ENCODE results near the gene DICER1.
A peak's percentile ranks its signal among the peaks of the same experiment; 100 is the strongest.
"Not testable (repeated sequence)": the region's sequence is repeated elsewhere in the genome, so short reads cannot be mapped to it uniquely, and the experiment has no call there.

The DICER1 gene

DNA sequence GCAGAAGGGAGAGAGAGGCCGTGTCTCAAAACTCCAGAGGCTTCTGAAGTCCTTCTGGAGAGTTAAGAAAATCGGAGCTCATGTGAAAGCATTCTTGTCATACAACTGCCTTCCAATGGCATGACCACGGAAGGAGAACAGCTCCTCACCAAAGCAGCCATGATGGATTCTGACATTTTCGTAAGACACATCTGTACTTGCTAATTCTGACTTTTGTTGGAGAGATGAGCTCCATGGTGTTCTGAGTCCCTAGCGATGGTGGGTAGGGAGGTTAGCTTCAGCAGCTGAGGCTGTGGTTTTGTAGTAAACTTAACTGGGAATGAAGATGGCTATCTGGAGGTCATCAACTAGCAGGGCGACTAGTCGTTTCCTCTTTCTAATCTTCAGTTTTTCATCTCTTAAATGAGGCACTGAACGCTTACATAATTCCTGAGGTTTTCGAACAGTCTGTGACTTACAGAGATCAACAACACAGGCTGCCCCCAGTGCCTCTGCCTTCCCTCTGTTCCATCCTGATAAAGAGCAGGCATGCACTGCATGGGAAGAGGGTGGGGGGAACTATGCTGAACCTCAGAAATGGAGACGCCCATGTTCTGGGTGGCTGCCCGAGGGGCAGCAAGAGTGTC, 28.6 kb upstream of the DICER1 start:
- no peak for DNase-seq (ENCODE audit: low read depth in 2 of 3, low spot score in 2 of 3)

DNA sequence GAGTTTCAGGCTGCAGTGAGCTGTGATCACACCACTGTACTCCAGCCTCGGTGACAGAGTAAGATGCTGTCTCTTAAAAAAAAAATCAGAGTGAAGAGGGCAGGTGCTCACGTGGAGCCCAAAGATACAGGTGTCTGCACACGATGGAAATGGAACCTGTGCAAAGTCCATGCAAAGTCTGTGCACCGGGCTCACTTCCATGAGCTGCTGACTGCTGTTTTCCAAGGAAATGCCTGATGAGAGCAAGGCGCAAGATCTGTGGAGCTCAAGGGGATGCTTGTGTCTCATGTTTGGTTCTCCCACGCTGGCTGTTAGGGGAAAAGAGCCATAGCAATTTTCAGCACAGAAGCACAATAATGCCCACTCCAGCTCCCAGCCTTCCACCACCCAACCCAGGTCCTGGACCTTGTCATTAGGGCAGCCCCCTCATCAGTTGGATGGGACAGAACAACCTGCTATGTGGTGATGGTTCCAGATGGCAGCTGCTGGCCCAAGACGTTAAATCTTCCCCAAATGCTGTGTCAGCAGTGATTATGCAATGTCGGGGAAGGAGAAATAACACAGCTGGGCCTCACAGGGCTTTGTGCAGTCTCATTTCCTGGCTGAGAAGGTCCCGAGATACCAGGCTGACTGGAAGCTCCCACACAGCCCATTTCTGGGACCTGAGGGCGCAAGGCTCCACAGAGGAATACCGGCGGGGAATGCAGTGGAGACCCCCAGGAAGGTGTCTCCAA, 27.9 kb upstream of the DICER1 start:
- no peak for DNase-seq (ENCODE audit: low read depth in 2 of 3, low spot score in 2 of 3)

DNA sequence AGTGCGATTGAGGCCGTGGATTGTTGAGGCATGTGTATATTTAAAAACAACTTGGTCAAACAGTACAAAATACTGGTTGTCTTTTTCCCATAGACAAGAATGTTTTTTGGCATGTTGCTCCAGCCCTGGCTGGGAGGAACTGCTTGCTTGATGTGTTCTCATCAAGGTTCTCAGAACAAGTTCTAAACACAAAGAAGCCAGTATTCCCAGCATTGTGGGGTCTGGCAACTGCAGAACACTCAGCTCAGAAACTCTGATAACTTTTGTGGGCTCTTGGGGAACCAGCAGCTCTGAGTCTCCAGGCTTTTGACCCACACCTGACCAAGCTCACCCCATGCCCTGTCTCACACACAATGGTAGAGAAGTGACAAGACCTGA, 27.1 kb upstream of the DICER1 start:
- DNase-seq (ENCODE audit: low read depth in 2 of 3, low spot score in 2 of 3) = no peak

GRCh38 chr14:95183532-95184412, 26.4 kb upstream of the DICER1 start:
- no peak for DNase-seq (ENCODE audit: low read depth in 2 of 3, low spot score in 2 of 3)

DNA sequence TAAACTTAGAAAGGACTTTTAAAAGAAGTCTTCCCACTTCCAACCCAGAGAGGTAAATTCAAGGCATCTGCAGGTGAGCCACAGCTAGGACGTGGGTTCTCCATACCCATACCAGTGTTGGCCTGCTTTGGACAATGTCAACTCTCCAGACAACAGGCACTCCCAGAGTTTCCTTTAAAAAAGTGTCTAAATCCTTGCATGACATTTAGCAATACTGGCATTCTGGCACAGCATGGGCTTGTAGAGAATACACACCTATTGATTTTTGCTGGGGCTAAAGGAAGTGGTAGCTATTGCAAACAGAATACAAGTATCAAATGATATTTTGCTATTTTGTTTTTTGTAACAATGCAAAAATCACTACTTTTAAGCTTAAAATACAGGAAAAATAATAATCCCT, 25.8 kb upstream of the DICER1 start:
- no peak for DNase-seq (ENCODE audit: low read depth in 2 of 3, low spot score in 2 of 3)

DNA sequence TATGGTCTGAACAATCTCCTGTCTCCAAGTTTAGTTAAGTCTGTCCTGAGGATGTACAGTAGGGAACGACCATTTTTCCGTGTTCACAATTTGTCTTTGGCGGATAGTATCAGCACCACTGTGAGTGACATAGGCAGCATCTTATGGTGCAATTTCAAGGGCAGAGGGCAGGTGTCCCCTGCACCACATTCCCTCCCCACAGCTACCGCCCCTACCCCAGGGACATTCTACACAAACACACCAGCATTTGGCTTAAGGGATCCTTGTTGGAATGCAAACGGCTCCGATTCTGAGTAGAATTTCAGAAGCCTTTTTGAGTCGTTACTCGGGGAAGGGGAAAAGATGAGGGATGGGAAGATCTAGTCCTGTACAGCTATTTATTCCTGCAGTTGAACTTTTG, 25.1 kb upstream of the DICER1 start:
- no peak for DNase-seq (ENCODE audit: low read depth in 2 of 3, low spot score in 2 of 3)

GRCh38 chr14:95180966-95181741, 23.8 kb upstream of the DICER1 start:
- no peak for DNase-seq (ENCODE audit: low read depth in 2 of 3, low spot score in 2 of 3)

- not testable (repeated sequence) for DNase-seq (ENCODE audit: low read depth in 2 of 3, low spot score in 2 of 3)
Measured at GRCh38 chr14:95175670-95176069, 18.3 kb upstream of the DICER1 start.

GRCh38 chr14:95174184-95174792, 17.0 kb upstream of the DICER1 start:
- no peak for DNase-seq (ENCODE audit: low read depth in 2 of 3, low spot score in 2 of 3)

DNA sequence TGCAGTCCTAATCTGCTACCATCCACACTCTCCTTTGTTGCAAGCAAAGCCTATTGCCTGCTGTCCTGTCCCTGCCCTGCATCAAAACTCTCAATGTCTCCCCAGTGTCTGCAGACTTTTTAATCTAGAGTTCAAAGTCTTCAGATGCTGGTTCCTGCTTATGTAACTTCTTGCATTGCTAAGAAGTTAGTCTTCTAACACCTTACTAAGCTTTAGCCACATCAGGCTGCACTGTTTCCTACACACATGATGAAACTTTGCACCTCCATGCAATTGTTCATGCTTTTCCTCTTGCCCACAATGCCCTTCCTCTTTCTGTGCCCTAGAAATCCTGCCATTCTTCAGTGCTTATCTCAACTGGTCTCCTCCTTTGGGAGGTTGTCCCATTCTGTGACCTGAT, 16.2 kb upstream of the DICER1 start:
- DNase-seq (ENCODE audit: low read depth in 2 of 3, low spot score in 2 of 3) = no peak

DNA sequence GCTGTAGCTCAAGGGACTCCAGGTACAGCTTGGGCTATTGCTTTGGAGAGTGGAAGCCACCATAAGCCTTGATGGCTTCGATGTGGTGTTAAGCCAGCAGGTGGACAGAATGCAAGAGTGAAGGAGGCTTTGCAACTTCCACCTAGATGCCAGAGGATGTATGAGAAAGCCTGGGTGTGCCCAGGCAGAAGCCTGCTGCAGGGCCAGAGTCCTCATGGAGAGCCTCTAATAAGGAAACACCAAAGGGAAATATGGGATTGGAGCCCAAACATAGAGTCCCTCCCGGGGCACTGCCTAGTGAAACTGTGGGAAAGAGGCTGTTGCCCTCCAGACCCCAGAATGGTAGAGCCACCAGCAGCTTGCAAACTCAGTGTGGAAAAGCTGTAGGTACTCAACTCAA, 9.8 kb upstream of the DICER1 start:
- no peak for DNase-seq (ENCODE audit: low read depth in 2 of 3, low spot score in 2 of 3)

DNA sequence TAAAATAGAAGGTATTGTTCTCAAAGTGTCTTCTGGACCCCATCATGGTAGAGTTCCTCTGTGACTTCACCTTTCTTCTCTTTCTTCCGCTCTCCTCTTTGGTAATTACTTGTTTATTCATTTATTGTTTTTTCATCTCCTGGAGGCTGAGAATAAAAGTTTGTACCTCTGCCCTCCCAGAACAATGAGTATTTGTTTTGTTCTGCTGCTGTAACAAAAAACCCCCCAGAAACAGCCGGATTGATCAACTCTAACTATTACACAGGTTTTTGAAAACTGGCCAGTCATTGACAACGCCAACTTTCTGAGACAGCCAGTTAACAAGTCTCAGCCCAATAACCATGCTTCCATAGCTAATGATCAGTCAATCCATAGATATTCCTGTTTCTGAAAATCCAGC, 8.2 kb upstream of the DICER1 start:
- no peak for DNase-seq (ENCODE audit: low read depth in 2 of 3, low spot score in 2 of 3)

GRCh38 chr14:95164506-95164905, 7.2 kb upstream of the DICER1 start:
- no peak for DNase-seq (ENCODE audit: low read depth in 2 of 3, low spot score in 2 of 3)

DNA sequence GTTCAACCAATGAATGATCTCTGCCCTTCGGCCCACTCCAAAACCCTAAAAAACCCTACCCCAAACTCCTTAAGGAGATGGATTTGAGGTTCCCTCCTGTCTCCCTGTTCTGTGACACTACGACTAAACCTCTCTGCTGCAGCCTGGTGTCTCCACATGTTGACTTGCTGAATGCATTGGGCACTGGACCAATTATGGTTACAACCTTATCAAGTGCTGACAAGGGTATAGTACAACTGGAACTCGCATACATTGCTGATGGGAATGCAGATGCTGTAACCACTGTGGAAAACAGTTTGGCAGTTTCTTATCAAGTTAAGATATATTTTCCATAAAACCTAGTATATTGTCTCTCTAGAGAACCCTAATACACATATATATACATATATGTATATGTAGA, 6.3 kb upstream of the DICER1 start:
- no peak for DNase-seq (ENCODE audit: low read depth in 2 of 3, low spot score in 2 of 3)

- no peak for DNase-seq (ENCODE audit: low read depth in 2 of 3, low spot score in 2 of 3)
Measured at GRCh38 chr14:95163132-95163531, 5.8 kb upstream of the DICER1 start.

- DNase-seq (ENCODE audit: low read depth in 2 of 3, low spot score in 2 of 3) = no peak
Measured at GRCh38 chr14:95162641-95163040, 5.3 kb upstream of the DICER1 start.

- no peak for DNase-seq (ENCODE audit: low read depth in 2 of 3, low spot score in 2 of 3)
Measured at GRCh38 chr14:95157048-95157326, 342 bp downstream of the DICER1 start.

DNA sequence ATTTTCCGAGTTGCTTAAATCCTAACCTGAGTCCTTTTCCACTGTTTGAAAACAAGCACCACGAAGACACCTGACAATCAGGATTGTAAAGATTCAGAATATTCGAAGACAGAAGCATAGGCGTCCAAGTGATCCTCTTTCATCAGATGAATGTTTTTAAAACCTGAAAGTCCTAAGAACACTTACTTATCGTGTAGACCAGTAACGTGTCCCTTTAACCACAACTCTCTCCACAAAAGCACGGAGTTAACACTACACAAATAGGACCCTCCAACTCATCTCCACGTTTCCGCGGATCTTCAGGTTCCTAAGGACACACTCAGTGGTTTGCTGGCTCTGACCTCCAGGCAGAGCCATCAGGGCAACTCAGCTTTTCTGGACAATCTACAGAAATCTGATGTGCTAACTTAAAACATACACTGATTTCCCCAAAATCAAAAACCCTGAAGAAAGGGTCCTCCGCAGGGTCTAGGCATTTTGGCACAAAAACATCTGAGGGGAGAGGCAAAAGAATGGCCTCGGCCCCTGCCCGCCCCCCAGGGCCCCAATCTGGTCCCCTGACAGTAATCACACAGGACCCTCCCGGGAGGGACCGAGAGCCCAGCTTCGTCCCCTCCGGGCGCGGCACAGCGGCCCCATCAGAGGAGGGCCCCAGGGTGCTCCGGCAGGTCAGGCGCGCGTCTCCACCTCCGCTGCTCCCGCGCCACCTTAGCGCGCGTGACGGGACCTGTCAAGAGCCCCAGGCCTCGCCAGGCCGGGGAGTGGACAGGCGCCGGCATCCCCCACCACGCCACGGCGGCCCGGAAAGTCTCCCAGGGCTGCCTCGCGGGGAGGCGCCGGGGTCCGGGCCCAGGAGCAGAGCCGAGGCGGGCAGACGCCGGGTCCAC, 925 bp downstream of the DICER1 start:
- peak in 2 of 3 experiments; percentile 13 to 29 for DNase-seq (ENCODE audit: low read depth in 2 of 3, low spot score in 2 of 3)

- DNase-seq (ENCODE audit: low read depth in 2 of 3, low spot score in 2 of 3) = no peak
Measured at GRCh38 chr14:95155045-95155444, 2.3 kb downstream of the DICER1 start.

DNA sequence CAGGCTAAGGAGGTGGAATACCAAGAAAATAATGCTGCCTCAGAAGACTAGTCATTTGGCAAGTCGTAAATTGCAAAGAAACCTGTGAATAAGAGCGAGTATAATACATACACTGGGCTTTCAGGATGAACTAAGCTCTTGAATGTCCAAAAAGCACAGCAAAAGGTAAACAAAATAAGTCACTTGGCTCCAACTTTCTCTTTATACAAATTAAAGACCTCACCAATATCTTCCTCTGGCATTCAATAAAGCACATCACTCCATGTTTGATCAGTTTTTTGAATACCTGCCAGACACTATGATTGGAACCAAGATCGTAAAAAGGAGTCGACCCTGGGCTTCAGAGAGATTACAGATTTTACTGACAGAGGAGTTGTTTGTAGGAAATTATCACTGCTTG, 3.5 kb downstream of the DICER1 start:
- no peak for DNase-seq (ENCODE audit: low read depth in 2 of 3, low spot score in 2 of 3)
